HL-60 (cell line): Measurements from ENCODE around the gene COL25A1.

Experiments used
- CTCF ChIP-seq: IDR thresholded peaks from one replicate; pipeline ENCODE4 v1.5.1; 2011; ENCODE audit warnings: low read length, control low read depth, inconsistent platforms; ENCODE audit not compliant: insufficient read depth
- POLR2AphosphoS5 ChIP-seq: IDR thresholded peaks from 2 replicates; pipeline ENCODE4 v1.6.1; 2012; ENCODE audit warnings: low read depth
- SPI1 ChIP-seq: IDR thresholded peaks from 2 replicates; pipeline ENCODE4 v1.6.1; 2012; ENCODE audit warnings: low read depth, mild to moderate bottlenecking, borderline replicate concordance

GRCh38 chr4:109313168-109314133, 11.0 kb upstream of the COL25A1 start:
- TF ChIP-seq CTCF = no peak
- no peak for TF ChIP-seq SPI1
- TF ChIP-seq POLR2AphosphoS5 = no peak
